Mesodermal cell (in vitro differentiated cells): ENCODE data around the gene IL4.

ENCODE experiments used
- H3K27ac ChIP-seq: 2 replicates; pipeline ENCODE4 v1.7.0; 2013; ENCODE audit warnings: mild to moderate bottlenecking, low read depth, low read length, moderate library complexity; ENCODE audit not compliant: severe bottlenecking
- H3K36me3 ChIP-seq: 2 replicates; pipeline ENCODE4 v1.7.1; 2013; ENCODE audit warnings: mild to moderate bottlenecking, low read length, moderate library complexity; ENCODE audit not compliant: control insufficient read depth, insufficient read depth
- H3K4me1 ChIP-seq: one replicate; pipeline ENCODE4 v1.7.1; 2013; ENCODE audit warnings: mild to moderate bottlenecking, low read length; ENCODE audit not compliant: insufficient read depth, control insufficient read depth, poor library complexity, severe bottlenecking
- H3K4me3 ChIP-seq: 2 replicates; pipeline ENCODE4 v1.7.0; 2013; ENCODE audit warnings: low read length, control low read depth, mild to moderate bottlenecking; ENCODE audit not compliant: insufficient read depth, poor library complexity, severe bottlenecking; ENCODE audit errors: extremely low read depth
- H3K9me3 ChIP-seq: 2 replicates; pipeline ENCODE4 v1.7.1; 2013; ENCODE audit warnings: mild to moderate bottlenecking, low read length, moderate library complexity; ENCODE audit not compliant: control insufficient read depth
- WGBS, 2 experiments: methylation state at CpG; one replicate each; pipeline ENCODE4 v1.1.5; 2013; ENCODE audit warnings: missing lambda C conversion rate in 2 of 2; ENCODE audit not compliant: insufficient coverage in 2 of 2; 5-methylcytosine and 5-hydroxymethylcytosine counted together

IL4 gene

DNA sequence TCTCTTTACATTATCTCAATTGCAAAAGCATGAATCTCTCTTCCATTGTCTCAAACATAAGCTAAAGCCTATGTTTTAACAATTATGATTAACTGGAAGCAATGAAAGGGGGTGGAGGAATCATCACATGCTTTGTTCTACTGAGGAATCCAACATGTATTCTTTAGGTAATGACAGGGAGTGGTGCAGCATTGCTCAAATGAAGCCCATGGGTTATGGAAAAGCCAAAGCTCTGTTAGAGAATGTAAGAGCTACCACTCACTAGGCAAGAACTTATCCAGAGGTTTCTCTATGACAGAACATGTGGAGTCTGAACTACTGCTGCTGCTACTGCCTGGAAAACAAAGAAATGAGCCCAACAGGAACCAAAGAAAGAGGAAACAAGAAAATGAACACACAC, 34.9 kb downstream of the IL4 start:
- no peaks in the 10 kb centered on the region for H3K36me3 ChIP-seq
- no peak overlapping the region for H3K27ac ChIP-seq
- no peak overlapping the region for H3K4me3 ChIP-seq
- H3K4me1 ChIP-seq, result no peaks in the 10 kb centered on the region
- H3K9me3 ChIP-seq, result no peaks in the 10 kb centered on the region

DNA sequence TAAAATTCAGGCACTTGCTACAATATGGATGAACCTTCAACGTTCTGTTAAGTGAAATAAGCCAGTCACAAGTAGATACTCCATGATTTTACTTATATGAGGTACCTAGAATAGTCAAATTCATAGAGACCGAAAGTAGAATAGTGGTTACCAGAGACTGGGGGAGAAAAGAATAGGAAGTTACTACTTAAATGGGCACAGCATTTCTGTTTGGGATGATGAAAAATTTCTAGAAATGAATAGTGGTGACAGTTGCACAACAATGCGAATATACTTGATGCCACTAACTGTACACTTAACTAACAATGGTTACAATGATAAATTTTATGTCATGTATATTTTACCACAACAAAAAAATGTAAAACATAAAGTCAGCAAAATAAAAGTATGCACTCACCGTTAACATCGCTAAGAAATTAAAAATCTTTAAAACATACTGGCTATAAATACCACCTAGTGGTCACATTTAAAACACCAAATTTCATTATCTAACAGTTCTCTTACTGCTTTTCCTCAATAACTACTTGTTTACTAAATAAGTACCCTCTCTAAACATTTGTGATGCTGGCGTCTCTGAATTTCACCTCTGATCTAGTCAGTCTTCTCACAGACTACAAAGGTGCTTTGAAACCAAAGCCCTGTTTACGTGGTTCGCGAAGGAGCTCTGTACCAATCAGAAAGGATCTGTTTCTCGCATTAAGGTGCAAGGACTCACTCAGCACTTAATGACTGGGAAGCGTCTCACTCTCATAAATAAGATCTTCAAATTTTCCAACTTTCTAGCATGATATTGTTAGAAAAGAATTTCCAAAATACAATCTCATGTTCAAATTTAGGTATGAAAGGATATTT, 40.9 kb downstream of the IL4 start:
- peaks cover 7% of the 10 kb centered on the region for H3K36me3 ChIP-seq
- no peaks in the 10 kb centered on the region for H3K9me3 ChIP-seq
- no peaks in the 10 kb centered on the region for H3K4me1 ChIP-seq
- H3K27ac ChIP-seq, result no peak overlapping the region
- H3K4me3 ChIP-seq, result no peak overlapping the region
- 90% methylated on average over 8 of the region's 11 CpGs for WGBS, 2 experiments

DNA sequence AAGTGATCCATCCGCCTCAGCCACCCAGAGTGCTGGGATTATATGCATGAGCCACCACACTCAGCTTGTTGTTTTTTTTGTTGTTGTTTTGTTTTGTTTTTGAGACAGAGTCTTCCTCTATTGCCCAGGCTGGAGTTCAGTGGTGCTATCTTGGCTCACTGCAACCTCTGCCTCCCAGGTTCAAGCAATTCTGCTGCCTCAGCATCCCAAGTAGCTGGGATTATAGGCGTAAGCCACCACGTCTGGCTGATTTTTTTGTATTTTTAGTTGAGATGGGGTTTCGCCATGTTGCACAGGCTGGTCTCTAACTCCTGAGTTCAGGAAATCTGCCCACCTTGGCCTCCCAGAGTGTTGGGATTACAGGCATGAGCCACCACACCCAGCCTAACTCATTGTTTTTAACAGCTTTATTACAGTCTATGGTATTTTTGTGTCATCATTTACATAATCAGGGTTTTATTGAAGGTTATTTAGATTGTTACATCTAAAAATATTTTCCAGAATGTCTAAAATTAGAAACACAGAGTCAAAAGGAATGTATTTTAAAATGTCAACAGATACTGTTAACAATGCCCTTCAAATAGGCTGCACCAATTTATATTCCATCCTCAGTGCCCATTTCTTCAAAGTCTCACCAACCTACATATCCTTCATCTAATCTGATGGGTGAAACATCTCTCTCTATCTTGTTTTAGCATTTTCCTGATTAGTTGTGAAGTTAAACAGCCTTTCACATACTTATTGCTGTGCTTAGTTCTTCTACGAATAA, 44.9 kb downstream of the IL4 start:
- Histone ChIP-seq H3K27ac (no peak overlapping the region), H3K36me3 (peaks cover 10% of the 10 kb centered on the region), H3K4me3 (no peak overlapping the region), H3K4me1 (no peaks in the 10 kb centered on the region), H3K9me3 (no peaks in the 10 kb centered on the region)
- WGBS, 2 experiments, result 88% methylated on average over 1 of the region's 5 CpGs; no CpG with 5 or more reads in 1 of the 2 experiments

DNA sequence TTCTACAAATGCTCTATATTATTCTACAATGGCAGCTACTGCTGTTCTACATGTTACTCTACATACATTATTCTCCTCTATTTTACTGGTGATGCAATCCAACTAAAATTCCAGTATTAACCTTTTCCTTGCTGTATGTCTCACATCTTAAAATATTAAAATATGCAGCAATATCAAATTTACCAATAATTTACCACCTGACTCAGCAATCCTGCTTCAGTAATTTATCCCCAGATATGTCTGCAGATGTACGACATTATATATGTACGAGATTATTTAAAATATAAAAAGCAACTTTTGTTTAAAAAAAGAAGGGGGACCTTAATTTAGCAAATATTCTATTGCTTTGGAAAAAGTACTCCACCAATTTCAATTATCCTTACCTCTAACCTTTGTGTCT, 52.0 kb downstream of the IL4 start:
- Histone ChIP-seq H3K27ac (no peak overlapping the region), H3K36me3 (peaks cover 9% of the 10 kb centered on the region), H3K9me3 (no peaks in the 10 kb centered on the region), H3K4me3 (no peak overlapping the region), H3K4me1 (no peaks in the 10 kb centered on the region)
- no CpG with 5 or more reads among the region's 2 CpGs for WGBS, 2 experiments

DNA sequence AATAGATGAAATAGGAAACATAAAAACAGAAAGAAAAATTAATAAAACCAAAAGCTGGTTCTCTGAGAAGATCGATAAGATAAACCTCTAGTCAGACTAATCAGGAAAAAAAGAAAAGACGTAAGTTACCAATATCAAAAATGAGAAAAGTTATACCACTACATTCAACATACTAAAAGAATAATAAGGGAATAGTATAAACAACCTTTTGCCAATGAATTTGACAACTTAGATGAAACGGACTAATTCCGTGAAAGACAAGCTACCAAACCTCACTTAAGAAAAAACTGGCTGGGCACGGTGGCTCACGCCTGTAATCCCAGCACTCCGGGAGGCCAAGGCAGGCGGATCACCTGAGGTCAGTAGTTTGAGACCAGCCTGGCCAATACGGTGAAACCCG, 56.1 kb downstream of the IL4 start:
- H3K9me3 ChIP-seq, result no peaks in the 10 kb centered on the region
- 90 to 91% methylated on average over 8 of the region's 10 CpGs for WGBS, 2 experiments
- no peak overlapping the region for H3K4me3 ChIP-seq
- H3K4me1 ChIP-seq, result no peaks in the 10 kb centered on the region
- no peak overlapping the region for H3K27ac ChIP-seq
- peaks cover 9% of the 10 kb centered on the region for H3K36me3 ChIP-seq
